ENCODE data around the gene LMO7.

LMO7 gene

GRCh38 chr13:75895168-75895567 lies 259.0 kb downstream of the LMO7 start:
- no peak for DNase-seq (ENCODE audit: low read depth in 2 of 2)

- DNase-seq (ENCODE audit: low read depth in 2 of 2), result no peak
Measured at GRCh38 chr13:75896271-75896670, 260.1 kb downstream of the LMO7 start.

DNA sequence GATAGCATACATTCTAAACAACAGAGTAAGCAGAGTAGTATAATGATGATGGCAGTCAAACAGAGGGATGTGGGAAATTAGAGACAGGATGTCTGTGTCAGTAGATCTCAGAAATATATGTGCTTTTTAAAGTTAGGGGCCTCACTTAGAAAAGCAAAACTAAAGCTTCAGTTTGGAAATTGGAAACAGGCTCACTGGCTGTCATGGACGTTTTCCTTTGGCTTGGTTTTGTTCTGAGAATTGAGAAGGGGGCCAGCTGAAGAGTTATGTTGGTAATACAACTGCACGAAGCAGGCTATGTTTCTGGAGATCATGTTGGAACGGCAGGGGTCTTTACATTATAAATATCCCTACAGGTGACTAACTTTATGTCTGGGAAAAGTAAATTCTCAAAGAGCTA lies 261.3 kb downstream of the LMO7 start:
- no peak for DNase-seq (ENCODE audit: low read depth in 2 of 2)

DNA sequence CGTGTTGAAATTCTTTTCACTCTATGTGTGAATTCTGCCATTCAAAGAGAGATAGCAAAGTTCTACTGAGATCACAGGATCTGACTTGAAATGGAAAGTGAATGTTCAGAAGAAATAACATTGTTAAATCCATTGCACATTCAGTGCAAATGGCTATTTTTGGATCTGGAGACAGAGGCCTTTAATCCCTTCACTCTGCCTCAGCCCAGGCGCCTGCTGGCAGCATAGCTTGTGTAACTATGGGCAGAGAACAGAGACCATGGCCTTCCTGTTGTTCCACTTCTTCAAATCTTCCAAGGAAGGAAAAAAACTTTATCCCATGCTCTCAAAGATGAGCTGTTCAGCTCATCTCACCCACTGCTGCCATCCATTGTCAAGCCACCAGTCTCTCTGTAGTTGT lies 265.4 kb downstream of the LMO7 start:
- no peak for DNase-seq (ENCODE audit: low read depth in 2 of 2)

DNA sequence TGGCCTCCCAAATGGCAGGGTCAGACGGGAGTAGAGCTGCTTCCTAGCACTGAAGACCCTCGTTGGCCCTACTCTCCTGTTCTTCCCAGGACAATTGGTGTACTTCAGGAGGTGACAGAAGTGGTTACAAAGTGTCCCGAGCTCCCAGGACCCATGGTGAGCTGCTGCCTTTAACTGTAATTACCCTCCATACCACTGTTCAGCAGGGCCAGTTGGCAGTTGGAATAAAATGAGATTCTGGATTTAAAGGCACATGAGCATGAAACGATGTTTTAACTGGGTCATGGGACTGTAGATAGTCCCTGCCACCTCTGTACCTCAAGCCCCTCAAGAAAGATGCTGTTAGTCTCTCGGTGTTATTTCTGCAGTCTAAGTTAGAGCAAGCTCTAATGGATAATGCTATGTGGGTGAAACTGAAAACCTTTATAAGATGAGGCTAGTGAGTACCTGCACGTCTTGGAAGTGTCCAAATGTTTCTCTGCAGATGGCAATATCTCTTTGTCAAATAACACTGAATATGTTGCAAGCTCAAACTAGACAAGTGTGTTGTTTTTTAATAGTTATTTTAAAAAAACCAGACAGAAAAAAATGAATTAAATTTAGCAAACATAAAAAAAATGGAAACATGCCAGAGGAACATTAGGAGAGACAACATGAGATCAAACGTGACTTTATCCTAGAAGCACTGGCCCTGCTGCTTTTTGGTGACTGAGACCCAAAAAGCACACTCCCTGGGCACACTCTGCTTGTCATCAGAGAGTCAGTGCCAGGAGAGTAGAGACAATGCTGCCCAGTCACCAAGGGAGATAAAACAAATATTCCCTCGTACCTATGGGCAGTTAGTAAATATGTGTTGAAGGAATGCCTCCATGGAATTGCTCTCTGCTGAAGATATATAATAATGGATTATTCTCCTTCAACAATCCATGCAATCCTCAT lies 266.3 kb downstream of the LMO7 start:
- no peak for DNase-seq (ENCODE audit: low read depth in 2 of 2)

DNA sequence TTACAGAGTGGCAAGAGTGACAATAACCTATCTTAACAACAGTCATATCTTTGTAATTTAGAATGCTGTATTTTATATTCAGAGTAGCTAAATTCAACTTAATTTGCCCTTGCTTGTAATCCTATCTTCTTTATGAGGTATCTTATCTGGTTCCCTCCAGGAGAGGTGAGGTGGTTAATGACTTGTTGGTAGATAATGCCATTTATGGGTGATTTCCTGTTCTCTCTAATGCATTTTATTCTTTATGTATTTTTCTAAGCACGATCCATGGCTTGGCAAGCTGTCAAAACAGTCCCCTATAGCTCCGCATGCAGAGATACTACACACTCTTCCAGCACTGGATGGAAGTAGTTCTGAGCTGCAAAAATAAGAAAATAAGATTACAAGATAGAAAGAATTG lies 267.9 kb downstream of the LMO7 start:
- DNase-seq (ENCODE audit: low read depth in 2 of 2), result no peak

DNA sequence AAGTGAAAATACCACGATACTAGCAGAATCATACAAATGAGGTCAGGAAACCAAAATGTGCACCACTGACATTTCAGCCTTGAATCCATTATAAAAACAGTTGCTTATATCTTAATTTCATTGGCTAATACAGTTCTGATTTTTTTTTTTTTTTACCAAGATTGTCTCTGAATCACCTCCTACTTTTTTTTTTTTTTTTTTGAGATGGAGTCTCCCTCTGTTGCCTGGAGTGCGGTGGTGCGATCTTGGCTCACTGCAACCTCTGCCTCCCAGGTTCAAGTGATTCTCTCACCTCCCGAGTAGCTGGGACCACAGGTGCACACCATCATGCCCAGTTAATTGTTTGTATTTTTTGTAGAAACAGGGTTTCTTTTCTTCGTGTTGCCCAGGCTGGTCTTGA lies 270.2 kb downstream of the LMO7 start:
- DNase-seq (ENCODE audit: low read depth in 2 of 2), result no peak

GRCh38 chr13:75907044-75907443 lies 270.9 kb downstream of the LMO7 start:
- DNase-seq (ENCODE audit: low read depth in 2 of 2), result no peak

GRCh38 chr13:75908141-75908540 lies 272.0 kb downstream of the LMO7 start:
- DNase-seq (ENCODE audit: low read depth in 2 of 2), result no peak

Measured in stimulated activated CD8-positive, alpha-beta memory T cell treated with anti-CD3 and anti-CD28 coated beads, Interleukin-2, amount 100 ng/mL, for 1 hour (primary cell).